Mucosa of rectum (tissue), 2 donors: ENCODE results near the gene ZNF853.

ENCODE experiments used
- H3K27ac ChIP-seq, 2 donors: one replicate each; pipeline ENCODE4 v1.7.0; 2013; ENCODE audit warnings: inconsistent platforms in 2 of 2, low read depth in 2 of 2, low read length in 2 of 2
- H3K27me3 ChIP-seq, 2 donors: one replicate each; pipeline ENCODE4 v1.7.0; 2013; ENCODE audit warnings: low read length in 2 of 2; ENCODE audit not compliant: control insufficient read depth in 2 of 2, insufficient read depth in 2 of 2
- H3K36me3 ChIP-seq, 2 donors: one replicate each; pipeline ENCODE4 v1.7.0; 2013; ENCODE audit warnings: low read length in 2 of 2; ENCODE audit not compliant: control insufficient read depth in 2 of 2, insufficient read depth in 2 of 2
- H3K4me1 ChIP-seq, 2 donors: one replicate each; pipeline ENCODE4 v1.7.0; 2013; ENCODE audit warnings: low read length in 2 of 2, mild to moderate bottlenecking in 1 of 2; ENCODE audit not compliant: control insufficient read depth in 2 of 2, insufficient read depth in 2 of 2
- H3K4me3 ChIP-seq, 2 donors: one replicate each; pipeline ENCODE4 v1.7.0; 2013; ENCODE audit warnings: low read length in 2 of 2
- H3K9ac ChIP-seq, 2 donors: one replicate each; pipeline ENCODE4 v1.7.0; 2013; ENCODE audit warnings: low read length in 2 of 2, low read depth in 1 of 2, mild to moderate bottlenecking in 1 of 2
- H3K9me3 ChIP-seq, 2 donors: one replicate each; pipeline ENCODE4 v1.7.0; 2013; ENCODE audit warnings: low read length in 2 of 2; ENCODE audit not compliant: control insufficient read depth in 2 of 2
- donor health status: healthy.
- donor health status: Normal muscosa, but diverticular disease.

Gene ZNF853

DNA sequence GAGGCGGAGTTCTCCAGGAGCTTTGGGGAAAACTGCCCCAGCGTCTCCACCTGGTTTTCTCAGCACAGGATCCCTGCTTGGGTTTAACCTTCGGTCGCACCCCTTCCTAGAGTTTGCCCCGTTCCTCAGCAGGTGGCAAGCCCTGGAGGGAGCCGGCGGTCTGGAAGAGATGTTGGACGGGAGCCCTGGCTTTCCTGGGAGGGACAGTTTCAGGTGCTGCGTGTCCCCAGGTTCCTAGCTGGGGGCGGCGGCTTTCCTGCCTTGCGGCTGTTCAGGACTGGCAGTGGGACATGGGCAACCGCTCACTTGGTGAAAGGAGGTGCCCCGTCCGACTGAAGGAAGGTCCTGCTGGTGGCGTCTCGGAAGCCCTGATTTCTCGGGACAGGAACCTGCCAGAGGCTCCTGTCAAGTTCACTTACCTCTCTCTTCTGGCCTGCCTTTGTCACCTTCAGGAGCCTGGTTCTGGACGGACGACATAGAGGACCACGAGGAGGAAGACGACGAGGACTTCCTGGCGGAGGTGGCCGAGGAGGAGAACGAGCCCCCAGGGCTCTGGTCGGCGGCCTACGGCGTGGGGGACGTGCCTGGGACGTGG, 36.5 kb downstream of the ZNF853 start:
- H3K9me3 ChIP-seq = no peaks in the 10 kb centered on the region
- H3K4me3 ChIP-seq = no peak overlapping the region
- H3K27me3 ChIP-seq = no peaks in the 10 kb centered on the region
- H3K27ac ChIP-seq = no peak overlapping the region
- peaks cover 27 to 38% of the 10 kb centered on the region in 2 donors for H3K36me3 ChIP-seq
- H3K9ac ChIP-seq = no peak overlapping the region
- H3K4me1 ChIP-seq = no peaks in the 10 kb centered on the region

DNA sequence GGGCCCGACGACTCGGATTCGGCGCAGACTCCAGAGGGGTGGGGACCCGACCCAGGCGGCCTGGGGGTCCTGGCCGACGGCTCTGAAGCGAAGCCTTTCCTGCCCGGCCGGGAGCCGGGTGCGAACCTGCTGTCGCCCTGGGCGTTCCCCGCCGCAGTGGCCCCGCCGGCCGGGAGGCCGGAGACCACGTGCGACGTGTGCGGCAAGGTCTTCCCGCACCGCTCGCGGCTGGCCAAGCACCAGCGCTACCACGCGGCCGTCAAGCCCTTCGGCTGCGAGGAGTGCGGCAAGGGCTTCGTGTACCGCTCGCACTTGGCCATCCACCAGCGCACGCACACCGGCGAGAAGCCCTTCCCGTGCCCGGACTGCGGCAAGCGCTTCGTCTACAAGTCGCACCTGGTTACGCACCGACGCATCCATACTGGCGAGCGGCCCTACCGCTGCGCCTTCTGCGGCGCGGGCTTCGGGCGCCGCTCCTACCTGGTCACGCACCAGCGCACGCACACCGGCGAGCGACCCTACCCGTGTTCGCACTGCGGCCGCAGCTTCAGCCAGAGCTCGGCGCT, 37.1 kb downstream of the ZNF853 start:
- no peak overlapping the region for H3K9ac ChIP-seq
- no peaks in the 10 kb centered on the region for H3K27me3 ChIP-seq
- peaks cover 24 to 35% of the 10 kb centered on the region in 2 donors for H3K36me3 ChIP-seq
- H3K27ac ChIP-seq = no peak overlapping the region
- no peak overlapping the region for H3K4me3 ChIP-seq
- H3K4me1 ChIP-seq = no peaks in the 10 kb centered on the region
- no peaks in the 10 kb centered on the region for H3K9me3 ChIP-seq

DNA sequence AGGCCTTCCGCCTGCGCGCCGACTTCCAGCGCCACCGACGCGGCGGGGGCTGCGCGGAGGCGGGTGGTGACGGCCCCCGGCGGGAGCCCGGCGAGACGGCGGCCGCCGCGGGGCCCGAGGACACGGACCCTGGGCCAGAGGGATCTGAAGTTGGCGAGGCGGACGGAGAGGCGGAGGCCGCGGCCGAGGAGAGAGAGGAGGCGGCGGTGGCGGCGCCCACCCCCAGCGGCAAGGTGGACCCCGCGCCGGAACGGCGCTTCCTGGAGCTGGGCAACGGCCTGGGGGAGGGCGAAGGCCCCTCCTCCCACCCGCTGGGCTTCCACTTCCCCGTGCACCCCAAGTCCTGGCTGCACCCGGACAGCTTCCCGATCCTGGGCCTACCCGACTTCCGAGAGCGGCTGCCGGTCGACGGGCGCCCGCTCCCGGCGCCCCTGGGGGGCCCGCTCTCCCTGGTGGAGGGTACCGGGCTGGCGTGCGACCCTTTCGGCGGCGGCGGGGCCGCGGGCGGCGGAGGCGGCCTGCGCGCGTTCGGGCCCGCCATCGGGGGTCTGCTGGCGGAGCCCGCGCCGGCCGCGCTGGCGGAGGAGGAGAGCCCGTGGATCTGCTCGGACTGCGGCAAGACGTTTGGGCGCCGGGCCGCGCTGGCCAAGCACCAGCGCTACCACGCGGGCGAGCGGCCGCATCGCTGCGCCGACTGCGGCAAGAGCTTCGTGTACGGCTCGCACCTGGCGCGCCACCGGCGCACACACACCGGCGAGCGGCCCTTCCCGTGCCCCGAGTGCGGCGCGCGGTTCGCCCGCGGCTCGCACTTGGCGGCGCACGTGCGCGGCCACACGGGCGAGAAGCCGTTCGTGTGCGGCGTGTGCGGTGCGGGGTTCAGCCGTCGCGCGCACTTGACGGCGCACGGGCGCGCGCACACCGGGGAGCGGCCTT, 37.9 kb downstream of the ZNF853 start:
- Histone ChIP-seq H3K9ac (no peak overlapping the region), H3K27me3 (no peaks in the 10 kb centered on the region), H3K4me1 (no peaks in the 10 kb centered on the region), H3K36me3 (peaks cover 20 to 29% of the 10 kb centered on the region in 2 donors), H3K9me3 (no peaks in the 10 kb centered on the region), H3K4me3 (no peak overlapping the region), H3K27ac (no peak overlapping the region)

DNA sequence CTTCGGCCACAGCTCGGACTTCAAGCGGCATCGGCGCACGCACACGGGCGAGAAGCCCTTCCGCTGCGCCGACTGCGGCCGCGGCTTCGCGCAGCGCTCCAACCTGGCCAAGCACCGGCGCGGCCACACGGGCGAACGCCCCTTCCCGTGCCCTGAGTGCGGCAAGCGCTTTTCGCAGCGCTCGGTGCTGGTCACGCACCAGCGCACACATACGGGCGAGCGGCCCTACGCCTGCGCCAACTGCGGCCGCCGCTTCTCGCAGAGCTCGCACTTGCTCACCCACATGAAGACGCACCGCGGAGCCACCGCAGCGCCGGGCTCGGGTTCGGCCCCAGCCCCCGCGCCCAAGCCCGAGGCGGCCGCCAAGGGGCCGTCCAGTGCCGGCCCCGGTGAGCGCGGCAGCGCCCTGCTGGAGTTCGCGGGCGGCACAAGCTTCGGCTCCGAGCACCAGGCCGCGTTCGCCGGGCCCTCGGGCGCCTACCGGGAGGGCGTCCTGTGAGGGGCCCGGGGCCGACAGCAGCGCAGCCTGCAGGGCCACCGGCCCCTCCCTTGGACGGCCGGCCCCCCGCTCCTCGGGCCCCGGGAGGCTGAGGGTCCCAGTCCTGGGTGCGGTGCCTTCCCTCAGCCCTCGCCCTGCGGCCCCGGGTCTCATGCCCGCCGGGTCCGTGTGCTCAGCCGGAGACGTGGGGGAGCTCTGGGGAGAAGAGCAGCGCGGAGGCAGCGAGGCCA, 38.9 kb downstream of the ZNF853 start:
- H3K9me3 ChIP-seq = no peaks in the 10 kb centered on the region
- peaks cover 18 to 29% of the 10 kb centered on the region in 2 donors for H3K36me3 ChIP-seq
- peaks cover 0 to 3% of the 10 kb centered on the region in 2 donors for H3K27me3 ChIP-seq
- no peak overlapping the region for H3K4me3 ChIP-seq
- H3K4me1 ChIP-seq = no peaks in the 10 kb centered on the region
- H3K27ac ChIP-seq = no peak overlapping the region
- H3K9ac ChIP-seq = no peak overlapping the region

DNA sequence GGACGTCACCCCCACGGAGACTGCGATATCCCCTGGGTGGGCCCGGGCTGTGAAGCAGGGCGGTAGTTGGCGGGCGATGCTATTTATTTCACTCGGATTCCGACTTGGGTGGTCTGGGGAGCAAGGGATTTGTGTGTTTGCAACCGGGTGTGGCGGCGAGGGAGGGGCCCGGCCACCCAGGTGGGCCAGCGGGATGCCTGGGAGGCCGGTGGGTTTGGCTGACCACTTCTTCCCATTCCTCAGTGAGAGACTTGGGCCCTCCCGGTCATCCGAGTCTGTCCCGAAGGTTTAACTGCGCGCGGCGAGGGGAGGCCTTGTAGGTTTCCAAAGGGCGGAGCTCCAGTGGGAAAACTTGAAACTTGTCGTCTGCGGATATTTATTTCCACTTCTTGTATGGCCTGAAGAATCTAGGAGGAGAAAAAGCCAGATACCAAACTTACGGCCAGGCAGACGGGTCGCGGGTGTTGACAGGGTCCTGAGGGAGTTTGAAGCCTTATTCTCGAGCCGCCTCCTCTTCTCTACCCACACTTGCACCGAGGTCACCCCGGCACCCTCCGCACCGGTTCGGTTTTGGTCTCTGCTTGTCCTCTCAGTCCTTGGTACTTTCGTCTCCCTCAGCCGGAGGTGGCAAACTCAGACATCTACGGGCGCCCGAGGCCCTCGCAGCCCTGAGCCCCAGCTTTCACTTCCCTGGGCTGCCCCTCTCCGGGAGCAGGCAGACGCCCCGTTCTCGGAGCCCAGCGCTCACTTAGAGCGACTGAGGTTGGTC, 39.6 kb downstream of the ZNF853 start:
- H3K4me3 ChIP-seq = no peak overlapping the region
- peaks cover 0 to 3% of the 10 kb centered on the region in 2 donors for H3K27me3 ChIP-seq
- H3K4me1 ChIP-seq = no peaks in the 10 kb centered on the region
- peaks cover 18 to 29% of the 10 kb centered on the region in 2 donors for H3K36me3 ChIP-seq
- H3K9me3 ChIP-seq = no peaks in the 10 kb centered on the region
- no peak overlapping the region for H3K9ac ChIP-seq
- no peak overlapping the region for H3K27ac ChIP-seq

DNA sequence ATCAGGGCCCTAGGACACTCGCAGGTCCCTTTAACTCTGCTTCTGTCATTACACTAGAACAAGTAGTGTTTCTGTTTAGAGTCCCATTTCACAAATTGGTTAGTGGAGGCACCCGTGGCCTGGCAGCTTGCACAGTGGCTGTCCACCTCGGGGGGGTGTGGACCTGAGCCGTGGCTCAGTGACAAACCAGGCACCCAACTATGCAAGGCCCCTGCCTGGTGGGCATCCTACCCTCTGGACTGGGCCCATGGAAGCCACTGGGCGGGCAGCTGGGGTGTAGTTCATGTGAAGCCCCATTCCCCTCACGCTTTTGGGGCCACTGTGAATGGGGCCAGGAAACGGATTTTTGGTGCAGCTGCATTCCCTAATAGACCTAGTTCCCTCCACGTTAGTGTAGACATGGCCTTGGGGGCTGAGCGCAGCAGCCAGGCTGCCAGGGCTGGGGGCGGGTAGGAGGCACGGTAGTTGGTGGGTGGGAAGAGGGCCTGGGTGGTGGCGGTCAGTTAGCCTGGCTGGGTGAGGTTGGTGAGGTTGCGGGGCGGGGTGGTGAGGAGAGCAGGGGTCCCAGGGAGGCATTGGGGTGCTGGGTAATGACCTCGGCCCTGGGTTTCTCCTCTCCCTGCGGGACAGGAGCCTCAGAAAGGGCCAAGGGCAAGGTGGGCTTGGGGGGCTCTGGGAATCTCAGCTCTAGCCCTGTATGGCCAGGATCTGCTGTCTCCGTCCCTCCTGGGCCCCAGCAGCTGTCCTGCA, 40.4 kb downstream of the ZNF853 start:
- Histone ChIP-seq H3K9ac (no peak overlapping the region), H3K36me3 (peaks cover 15 to 23% of the 10 kb centered on the region in 2 donors), H3K27ac (no peak overlapping the region), H3K9me3 (no peaks in the 10 kb centered on the region), H3K4me3 (no peak overlapping the region), H3K27me3 (peaks cover 0 to 3% of the 10 kb centered on the region in 2 donors), H3K4me1 (no peaks in the 10 kb centered on the region)

DNA sequence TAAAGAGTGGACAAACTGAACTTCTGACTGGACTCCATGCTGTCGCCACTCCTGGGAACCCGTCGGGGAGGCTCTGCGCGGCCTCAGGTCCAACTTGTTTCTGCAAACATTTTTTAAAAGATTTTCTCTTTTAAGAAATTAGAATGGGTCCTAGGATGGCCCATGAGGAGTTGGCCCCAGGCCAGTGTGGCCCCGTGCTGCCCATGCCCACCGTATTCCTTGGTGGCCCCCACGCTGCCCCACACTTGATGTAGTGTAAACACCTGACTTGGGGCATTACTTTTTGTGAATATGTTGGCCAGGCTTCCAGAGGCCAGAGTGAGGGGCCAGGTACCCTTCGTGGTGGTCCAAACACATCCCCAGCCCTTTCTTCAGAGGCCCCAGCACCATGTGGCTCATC, 41.0 kb downstream of the ZNF853 start:
- Histone ChIP-seq H3K4me1 (no peaks in the 10 kb centered on the region), H3K27me3 (peaks cover 0 to 3% of the 10 kb centered on the region in 2 donors), H3K9ac (no peak overlapping the region), H3K4me3 (no peak overlapping the region), H3K27ac (no peak overlapping the region), H3K36me3 (peaks cover 14 to 22% of the 10 kb centered on the region in 2 donors), H3K9me3 (no peaks in the 10 kb centered on the region)

DNA sequence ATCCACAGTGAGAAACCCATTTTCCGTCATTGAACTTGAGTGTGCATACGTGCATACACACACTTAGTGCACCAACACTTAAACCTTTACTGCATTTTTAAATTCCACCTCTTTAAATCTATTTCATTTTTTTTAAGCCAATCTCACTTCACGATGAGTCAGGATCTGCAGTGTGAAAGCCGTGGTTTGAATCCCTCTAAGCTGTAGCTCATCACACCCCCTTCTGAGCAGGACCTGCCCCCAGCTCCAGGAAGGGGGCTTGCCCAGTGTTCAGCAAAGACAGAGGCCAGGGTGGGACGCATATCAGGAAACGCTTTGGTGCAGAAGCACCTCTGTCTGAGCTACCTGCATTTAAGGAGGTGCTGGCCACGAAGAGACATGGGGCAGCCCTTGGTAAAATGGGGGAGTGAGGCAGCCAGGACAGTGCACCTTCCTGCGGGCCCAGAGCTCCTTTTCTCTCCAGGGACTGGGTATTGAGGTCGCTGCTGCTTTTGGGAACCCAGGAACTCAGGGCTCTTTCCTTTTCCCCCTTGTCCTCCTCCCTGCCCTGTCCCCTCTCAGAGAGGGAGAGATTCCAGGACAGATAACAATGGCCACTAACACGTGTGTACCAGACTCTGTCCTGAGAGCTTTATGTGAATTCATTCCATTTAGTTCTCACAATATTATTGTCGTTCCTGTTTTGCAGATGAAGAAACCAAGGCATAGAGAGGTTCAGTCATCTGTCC, 43.4 kb downstream of the ZNF853 start:
- Histone ChIP-seq H3K4me1 (no peaks in the 10 kb centered on the region), H3K9ac (no peak overlapping the region), H3K36me3 (peaks cover 3 to 6% of the 10 kb centered on the region in 2 donors), H3K4me3 (no peak overlapping the region), H3K27me3 (peaks cover 2 to 3% of the 10 kb centered on the region in 2 donors), H3K27ac (no peak overlapping the region), H3K9me3 (no peaks in the 10 kb centered on the region)
